ENCODE results near the gene TOX2. TPM values are rescaled to one million over a fixed set of nuclear protein-coding genes. Genes with fewer than 3 reads are reported as not detected.

TOX2 gene
- total RNA-seq, 1 experiment from 2014 or later, result 0.83 TPM

DNA sequence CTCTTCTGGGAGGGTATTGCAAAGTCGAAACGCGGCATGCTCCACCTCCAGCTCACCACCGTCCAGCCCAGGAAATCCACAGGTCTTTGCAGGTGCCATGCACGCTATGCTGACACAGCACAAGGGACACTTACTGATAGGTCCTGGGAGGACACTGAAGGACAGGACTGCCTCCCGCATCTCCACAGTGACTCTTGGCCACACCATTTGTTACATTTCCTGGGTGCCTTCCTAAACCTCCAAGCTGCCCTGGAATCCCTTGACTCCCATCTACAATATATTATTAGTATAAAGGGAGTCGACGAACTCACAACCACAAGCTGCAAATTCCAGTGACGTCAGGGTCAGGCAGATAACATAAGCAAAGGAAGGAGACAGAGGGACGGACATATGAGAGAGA is 165.4 kb downstream of the TOX2 start:
- no peak for DNase-seq (ENCODE audit: low spot score)

DNA sequence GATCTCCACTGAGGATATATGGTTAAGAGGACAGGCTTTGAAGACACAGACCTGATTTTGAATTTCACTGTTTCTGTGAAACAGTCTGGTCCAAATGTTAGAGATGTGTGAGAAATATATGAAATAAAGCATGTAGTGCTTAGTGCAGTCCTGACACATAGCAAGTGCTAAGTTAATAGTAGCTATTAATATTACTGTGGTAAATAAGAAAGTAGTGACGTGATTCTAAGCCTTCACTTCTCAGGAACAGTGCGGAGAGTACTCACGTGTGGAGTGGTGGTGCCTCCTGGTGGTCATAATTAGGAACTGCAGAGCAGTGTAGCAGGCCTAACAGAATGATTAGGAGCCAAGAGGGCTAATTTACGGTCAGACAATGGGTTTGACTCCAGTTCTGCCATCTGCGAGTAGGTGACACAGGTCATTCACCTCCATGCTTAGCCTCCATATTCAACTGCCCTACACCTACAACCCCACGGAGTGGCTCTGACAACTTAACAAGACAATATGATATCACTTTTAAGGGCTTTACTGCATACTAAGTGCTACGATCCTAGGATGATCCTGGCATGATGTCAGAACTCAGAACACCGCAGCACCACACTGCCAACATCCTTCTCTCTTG is 166.1 kb downstream of the TOX2 start:
- DNase-seq (ENCODE audit: low spot score), result peak; percentile 79

DNA sequence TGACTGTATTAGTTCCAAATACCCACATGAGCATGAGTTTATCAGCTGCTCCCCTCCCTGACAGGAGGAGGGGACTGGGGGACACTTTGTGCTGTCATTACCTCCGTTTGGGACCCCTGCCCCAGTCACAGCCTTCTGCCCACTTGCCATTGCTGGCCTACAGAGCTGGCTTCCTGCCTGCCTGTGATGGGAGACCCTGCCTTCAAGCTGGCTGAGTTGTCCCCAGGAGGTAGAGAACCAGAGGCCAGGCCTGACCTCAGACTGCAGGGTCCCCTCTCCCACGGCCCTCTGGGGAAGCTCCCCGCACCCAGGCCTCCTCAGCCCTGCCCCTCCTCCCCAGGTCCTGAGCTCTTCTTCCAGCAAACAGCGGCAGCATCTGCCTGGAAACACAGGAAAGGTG is 166.8 kb downstream of the TOX2 start:
- no peak for DNase-seq (ENCODE audit: low spot score)

DNA sequence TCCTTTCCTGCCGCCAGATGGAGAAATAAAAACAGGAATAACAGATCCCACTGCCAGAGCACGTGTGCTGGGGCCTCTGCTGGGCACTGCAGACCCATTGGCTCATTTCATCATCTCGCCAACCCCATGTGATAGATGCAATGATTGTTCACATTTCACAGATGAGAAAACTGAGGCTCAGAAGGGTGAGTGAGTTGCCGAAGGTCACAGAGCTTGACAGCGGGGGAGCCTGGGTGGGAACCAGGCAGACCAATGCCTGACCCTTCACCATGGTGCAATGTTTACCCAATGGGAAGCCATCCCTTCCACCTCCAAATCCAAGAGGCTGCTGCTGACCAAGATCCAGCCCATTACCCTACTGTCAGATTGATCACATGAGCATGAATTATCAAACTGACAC is 167.2 kb downstream of the TOX2 start:
- DNase-seq (ENCODE audit: low spot score), result no peak

DNA sequence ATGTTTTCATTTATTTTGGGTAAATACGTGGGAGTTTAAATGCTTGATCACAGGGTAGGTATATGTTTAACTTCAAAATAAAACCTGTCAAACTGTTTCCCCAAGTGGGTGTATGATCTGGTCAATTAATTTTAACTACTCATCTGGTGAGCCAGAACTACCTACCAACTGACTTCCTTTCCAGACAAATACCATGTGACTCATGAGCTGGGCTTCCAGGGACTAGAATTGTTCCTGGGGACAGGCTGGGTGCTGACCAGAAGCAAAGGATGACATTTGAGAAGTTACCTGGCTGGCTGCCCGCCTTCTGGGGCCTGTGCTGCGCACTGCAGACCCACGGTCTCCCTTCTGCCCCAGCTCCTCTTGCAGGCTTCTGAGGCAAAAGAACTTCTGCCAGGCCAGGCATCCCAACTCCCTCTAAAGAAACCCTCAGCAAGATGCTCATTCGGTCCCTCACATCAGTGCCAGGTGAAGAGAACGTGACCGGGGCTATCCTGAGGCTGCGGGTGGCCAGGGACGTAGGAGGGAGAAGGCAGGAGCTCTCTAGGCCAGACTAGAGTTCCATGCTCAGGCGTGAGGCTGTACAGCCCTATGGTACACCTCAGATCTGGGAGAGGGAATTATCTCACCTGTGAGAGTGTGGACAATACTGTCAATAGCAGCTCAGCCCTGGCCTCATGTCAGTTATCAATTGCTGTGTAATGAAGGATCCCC is 168.7 kb downstream of the TOX2 start:
- peak; percentile 49 for DNase-seq (ENCODE audit: low spot score)

DNA sequence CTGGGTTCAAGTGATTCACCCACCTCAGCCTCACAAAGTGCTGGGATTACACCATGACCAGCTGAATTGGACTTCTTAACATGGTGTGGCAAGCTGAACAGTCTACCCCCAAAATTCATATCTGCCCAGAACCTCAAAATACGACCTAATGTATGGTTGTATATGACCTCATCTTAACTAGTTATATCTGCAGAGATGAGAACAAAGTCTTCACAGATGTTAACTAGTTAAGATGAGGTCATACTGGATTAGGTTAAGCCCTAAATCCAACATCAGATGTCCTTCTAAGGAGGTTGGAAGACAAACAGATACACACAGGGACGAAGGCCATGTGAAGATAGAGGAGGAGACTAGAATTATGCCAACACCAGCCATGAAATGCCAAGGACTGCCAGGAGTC is 169.8 kb downstream of the TOX2 start:
- DNase-seq (ENCODE audit: low spot score), result no peak

DNA sequence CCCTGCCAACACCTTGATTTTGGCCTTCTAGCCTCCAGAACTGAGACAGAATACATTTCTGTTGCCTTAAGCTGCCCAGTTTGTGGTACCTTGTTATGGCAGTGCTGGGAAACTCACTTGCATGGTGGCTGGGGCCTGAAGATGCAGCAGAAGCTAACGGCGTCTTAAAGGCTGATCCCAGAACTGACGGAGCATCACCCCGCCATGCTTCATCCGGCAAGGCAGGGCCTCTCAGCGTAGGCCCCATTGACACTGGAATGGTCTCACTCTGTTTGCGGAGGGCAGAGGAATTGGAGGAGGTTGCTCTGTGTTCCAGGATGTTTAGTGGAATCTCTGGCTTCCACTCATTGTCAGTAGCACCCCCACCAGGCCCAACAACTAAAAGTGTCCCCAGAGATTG is 170.2 kb downstream of the TOX2 start:
- DNase-seq (ENCODE audit: low spot score), result no peak

DNA sequence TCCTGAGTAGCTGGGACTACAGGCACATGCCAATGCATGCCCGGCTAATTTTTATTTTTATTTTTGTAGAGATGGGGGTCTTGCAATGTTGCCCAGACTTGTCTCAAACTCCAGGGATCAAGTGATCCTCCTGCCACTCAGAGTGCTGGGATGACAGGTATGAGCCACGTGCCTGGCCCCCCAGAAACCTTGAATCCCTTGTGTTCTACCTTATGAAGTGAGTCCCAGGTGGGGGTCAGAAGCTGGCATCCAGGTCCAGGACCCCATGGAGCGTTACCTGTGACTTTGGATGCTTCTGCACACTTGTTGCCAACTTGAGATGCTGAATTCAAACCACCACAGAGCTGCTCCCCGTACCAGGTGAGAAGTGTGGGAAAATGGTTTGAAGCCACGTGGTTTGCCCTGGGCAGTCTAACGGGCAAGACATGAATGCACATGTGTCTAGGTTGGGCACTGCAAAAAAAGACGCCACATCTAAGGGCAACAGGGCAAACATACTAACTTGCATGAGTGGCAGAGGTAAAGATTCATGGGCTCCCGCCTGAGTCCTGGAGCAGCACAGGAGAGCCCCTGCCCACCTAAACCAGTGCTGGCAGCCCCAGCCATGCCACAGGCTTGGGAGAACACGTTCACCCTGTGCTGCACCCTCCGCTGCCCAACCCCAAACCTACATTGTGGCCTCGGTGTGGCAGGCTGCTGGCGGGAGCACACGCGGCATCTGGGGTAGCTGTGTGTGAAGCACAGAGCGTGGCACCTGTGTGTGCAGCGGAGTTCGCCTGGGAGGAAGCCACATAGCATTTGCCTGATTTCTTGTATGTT is 171.2 kb downstream of the TOX2 start:
- no peak for DNase-seq (ENCODE audit: low spot score)

DNA sequence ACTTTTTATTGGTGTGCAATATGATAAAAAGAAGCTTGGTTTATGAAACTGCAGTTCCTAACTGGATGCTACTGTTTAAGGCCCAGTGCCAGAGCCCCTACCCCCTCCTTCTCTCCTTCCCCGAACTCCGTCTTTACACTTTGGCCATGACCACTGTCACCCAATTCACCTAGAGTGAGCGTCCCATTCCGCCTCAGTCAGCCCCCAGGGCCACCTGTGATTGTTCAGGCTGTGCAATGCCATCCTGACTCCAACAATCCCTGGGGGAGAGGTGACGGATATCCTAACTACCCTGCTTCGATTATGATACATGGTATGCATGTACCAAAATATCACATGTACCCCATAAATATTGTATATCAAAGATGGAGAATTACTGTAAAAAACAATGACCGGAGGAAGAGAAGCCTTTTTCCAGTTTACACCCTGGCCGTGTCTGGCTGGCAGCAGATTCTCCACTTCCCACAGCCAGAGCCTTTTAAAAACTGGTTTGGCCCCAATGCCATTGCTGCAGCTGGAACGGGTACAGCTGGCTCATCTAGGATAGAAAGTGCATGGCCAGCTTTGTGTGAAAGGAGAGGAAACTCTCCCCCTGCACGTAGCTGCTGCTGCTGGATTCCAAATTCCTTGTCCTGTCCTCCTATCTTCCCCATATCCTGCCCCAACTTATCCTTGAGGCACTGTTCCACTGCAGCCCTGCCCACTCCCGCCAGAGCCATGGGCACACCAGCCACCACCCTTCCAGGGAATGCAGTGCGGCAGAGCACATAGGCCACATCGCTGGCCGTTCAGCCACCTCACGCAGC is 172.6 kb downstream of the TOX2 start:
- DNase-seq (ENCODE audit: low spot score), result no peak

DNA sequence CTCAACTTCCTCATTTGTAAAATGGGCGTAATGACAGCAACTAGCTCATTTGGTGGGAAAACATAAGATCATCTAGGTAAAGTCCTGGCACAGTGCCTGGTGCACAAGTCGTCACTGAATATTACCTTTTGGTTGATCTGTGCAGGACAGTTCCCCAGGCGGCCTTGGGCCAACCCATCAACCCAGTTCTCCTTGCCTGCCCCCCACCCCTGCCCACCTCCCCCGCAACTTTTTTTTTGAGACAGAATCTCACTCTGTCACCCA is 173.1 kb downstream of the TOX2 start:
- no peak for DNase-seq (ENCODE audit: low spot score)

DNA sequence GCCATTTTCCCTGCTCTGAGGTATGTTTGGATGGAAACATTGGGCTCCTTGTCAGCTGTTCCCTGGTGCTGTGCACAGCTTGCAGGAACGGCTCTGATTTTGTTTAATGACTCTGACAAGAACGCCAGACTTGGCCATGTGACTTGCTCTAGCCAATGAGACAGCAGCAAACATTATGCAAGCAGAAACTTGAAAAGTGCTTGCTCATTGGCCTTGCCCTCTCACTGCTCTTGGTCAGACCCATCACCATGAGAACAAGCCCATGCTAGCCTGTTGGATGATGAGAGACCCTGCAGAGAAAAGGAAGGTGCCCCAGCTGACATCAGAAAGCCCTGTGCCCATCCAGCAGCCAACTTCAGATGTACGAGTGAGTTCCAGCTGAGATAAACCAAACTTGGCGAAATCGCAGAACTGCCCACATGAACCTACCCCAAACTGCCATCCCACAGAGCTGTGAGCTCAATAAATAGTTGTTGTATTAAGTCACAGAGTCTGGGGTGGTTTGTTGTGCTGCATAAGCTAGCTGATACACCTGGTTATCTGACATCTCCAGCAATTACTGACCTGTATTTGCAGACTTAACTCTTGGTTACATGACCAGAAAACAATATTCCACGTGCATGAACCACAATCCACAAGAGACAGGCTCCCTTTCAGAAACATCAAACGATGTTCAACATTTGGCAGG is 175.5 kb downstream of the TOX2 start:
- DNase-seq (ENCODE audit: low spot score), result peak; percentile 81

DNA sequence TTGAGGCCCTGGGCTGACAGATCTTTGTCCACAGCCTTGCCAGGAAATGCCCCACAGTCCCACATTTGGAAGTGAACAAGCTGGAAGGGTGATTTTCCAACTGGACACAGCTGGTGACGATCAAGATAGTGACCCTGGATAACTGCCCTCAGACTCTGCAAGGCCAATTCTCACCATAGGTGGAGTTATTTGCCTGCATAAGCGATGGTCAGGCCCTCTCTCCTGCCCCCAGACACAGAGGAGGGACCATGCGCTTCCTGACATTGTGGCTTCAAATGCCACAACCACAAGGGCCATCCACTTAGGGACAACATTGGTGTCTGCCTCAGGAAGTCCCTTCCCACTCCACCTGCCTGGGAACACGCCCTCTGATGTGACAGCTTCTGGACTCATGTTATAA is 176.4 kb downstream of the TOX2 start:
- no peak for DNase-seq (ENCODE audit: low spot score)

DNA sequence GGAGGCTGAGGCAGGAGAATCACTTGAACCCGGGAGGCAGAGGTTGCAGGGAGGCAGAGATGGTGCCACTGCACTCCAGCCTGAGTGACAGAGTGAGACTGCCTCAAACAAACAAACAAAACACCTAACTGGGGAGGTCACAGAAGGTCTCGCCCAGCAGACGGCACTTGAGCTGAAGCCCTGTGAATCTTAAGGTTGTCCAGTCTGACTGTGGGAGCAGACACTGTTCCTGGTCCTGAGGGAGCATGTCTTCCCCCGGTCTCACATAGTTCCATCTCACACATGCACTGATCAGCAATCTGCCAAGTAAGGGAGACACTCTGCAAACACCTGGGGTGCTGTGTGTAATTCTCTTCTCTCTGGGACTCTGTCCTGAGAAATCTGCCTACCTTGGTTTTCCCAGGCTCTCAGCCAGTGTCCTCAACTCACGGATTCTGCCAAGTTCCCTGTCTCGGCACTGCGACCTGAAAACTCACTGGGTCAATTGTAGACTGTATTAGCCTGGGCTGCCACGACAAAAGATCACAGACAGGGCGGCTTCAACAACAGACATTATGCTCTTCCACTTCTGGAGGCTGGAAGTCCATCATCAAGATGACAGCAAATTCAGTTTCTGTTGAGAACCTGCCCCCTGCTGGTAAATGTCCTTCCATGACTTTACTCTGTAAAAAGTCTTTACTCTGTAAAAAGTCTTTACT is 178.0 kb downstream of the TOX2 start:
- peak; percentile 56 for DNase-seq (ENCODE audit: low spot score)

DNA sequence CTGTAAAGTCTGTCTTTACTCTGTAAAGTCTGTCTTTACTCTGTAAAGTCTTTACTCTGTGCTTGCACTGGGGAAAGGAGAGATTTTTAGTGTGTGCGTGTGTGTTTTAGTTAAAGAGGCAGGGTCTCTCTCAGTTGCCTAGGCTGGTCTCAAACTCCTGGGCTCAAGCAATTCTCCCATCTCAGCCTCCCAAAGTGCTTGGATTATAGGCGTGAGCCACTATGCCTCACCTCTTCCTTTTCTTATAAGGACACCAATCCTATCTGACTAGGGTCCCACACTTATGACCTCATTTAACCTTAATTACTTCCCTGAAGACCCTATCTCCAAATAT is 178.6 kb downstream of the TOX2 start:
- no peak for DNase-seq (ENCODE audit: low spot score)

DNA sequence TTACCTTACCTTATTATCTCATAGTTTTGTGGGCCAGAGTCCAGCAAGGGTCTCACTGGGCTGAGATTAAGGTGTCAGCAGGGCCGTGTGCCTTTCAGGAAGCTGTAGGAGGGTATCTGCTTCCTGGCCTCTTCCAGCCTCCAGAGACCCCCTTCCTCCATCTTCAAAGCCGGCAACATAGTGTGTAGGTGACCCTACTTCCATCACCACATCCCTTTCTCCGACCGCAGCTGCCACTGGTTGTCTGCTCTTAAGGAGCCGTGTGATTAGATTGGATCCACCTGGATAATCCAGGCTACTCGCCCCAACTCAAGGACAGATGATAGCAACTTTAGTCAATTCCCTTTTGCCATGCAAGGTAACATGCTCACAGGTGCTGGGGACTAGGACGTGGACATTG is 181.2 kb downstream of the TOX2 start:
- DNase-seq (ENCODE audit: low spot score), result no peak

DNA sequence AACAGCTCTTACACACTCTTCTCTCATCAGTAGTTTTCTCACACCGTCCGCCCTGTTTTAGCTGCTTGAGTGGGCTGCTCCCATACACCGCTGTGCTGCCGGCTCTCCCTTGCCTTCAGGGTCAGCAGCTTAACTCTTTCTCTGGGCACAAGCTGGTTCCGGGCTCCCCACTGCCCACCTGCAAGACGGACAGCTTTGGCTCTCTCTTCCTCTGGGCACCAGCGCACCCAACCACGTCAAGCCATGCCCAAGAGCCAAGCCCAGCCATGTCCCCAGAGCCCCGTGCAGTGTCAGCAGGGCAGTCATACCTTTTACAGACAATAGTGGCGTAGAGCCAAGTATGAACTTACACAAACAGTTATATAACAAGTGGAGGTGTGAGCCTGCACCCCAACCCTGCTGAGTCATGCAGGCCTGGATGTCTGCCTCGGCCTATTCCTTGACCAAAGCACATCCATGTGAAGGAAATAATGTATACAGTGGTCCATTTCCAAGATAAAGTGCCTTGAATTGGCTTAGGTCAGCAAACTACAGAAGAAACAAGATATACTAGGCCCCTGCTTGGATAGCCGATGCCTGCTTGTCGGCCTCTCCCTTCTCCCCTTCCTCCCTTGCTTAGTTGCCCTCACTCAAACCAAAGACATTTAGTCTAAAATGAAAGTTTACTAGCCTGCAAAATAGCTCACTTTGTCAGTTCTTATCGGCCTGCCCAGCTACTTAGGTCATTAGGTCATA is 183.0 kb downstream of the TOX2 start:
- DNase-seq (ENCODE audit: low spot score), result peak; percentile 30

DNA sequence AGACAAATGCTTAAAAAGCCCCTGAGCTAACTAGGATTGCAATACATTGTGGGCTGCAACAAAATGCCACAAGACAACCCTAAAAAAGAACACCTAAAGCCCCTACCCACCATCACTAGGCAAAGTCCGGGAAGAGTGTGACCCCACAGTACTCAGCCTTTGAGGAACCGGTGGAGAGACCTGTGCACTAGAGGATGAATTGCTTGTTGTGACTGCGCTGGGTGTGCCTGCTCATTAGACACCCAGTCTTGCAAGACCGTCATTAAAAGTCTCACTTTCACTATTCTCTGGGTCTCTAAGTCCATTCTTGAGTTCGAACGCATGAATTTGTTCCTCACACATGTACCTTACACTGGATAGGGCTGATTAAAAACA is 183.6 kb downstream of the TOX2 start:
- no peak for DNase-seq (ENCODE audit: low spot score)

DNA sequence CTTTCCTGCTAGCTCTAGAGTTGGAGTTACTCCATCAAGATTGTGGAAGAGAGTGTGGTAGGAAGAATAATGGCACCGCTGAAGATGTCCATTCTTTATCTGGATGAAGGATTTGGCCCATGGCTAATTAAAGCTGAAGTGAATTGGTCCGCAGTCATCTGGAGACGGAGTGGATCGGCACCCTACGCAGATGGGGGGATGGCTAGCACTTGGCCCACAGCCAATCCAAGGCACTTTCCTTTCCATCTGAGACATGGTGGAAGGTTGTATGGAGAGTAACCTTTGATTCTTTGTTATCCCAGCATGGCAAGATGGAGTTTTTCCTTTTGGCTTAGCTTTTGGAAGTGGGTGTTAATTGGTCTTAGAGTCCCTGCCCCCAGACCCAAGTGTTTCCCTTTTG is 184.0 kb downstream of the TOX2 start:
- DNase-seq (ENCODE audit: low spot score), result no peak

DNA sequence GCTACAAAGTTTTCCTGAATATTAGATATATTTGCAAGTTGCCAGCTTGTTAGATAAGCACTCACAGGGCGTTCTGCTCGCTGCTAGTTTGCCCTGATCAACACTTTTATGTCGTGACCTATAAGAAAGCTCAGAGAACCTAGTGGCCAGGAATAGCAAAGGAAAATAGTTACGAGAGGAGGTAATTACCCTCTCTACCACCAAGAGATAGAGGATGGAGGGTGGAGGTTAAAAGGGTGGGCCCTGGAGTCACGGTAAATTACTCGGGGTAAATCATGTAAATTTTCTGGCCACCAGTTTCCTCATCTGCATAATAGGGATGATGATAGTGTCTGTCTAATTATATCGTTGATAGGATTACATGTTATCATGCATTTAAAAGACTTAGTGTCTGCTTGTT is 185.2 kb downstream of the TOX2 start:
- DNase-seq (ENCODE audit: low spot score), result no peak

DNA sequence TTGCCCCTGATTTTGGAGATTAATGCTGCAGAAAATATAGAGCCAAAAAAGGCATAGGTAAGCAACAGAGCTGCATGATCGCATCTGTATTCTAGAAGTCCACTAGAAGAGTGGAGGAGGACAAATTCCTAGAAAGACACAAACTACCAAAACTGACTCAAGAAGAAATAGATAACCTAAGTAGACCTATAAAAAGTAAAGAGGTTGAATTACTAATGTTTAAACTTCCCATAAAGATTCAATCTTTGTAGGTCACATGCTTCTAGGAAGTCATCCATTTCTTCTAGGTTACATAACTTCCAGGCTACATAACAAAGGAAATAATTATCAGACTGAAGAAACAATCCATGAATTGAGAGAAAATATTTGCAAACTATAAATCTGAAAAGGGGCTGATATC is 187.9 kb downstream of the TOX2 start:
- DNase-seq (ENCODE audit: low spot score), result no peak
